ENCODE data around the gene SMCO4. TPM values are rescaled to one million over a fixed set of nuclear protein-coding genes. Genes with fewer than 3 reads are reported as not detected.

SMCO4 gene
- total and polyA plus RNA-seq, 2 experiments from 2014 or later = 42.2 to 49.0 TPM

DNA sequence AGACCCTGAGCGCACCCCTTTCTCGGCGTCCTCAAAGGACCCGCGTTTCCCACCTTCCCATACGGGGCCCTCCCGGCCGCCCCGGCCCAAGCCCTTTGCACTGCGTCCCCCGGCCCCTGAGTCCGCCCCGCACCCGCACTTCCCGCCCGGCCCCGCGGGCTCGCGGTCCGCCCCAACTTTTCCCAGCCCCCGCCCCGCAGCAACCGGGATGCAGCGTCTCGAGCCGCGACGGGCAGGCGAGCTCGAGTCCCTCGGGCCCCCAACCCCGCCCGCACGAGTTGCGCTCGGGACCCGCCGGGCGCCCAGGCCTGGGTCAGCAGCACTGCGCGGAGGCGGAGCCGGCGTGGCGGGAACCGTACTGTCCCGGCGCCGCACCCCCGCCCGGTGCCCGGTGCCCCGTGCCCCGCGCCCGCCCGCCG lies 371 bp downstream of the SMCO4 start:
- ATAC-seq (peak; percentile 65), DNase-seq (ENCODE audit: low spot score) (no peak)
- Histone ChIP-seq H3K27me3 (ENCODE audit: insufficient read depth) (no peaks in the 10 kb centered on the region), H4K20me1 (replicated peaks; ENCODE audit: insufficient read depth) (no peaks in the 10 kb centered on the region), H3K4me1 (ENCODE audit: insufficient read depth) (peaks cover 44% of the 10 kb centered on the region), H3K9me2 (ENCODE audit: insufficient read depth) (no peaks in the 10 kb centered on the region), H3K79me2 (replicated peaks; ENCODE audit: insufficient read depth) (peaks cover 46% of the 10 kb centered on the region), H3F3A (replicated peaks; ENCODE audit: low read depth) (no peaks in the 10 kb centered on the region), H3K36me3 (ENCODE audit: insufficient read depth) (no peaks in the 10 kb centered on the region), H2AFZ (peak overlapping the region; percentile 80; the same call in 1 of the 2 replicates), H3K4me3 (peak overlapping the region; percentile 81), H3K4me2 (peak overlapping the region; percentile 95), H3K27ac (ENCODE audit: low read depth) (peak overlapping the region; percentile 79; the same call in 1 of the 2 replicates)
- Mint-ChIP-seq H3K36me3 (ENCODE audit: low read depth) (no peaks in the 10 kb centered on the region; the same call in 2 of the 3 replicates), H3K9me3 (no peaks in the 10 kb centered on the region), H3K27me3 (ENCODE audit: insufficient read depth, low read depth, poor library complexity) (peaks cover 7% of the 10 kb centered on the region), H3K4me3 (peak overlapping the region; percentile 85), H3K27ac (peak overlapping the region; percentile 83), H3K4me1 (peaks cover 69% of the 10 kb centered on the region)
- TF ChIP-seq EZH2phosphoT487 (IDR thresholded peaks at IDR 0.05; ENCODE audit: unreplicated experiment) = no peak
- TF ChIP-seq, protein P1, sequence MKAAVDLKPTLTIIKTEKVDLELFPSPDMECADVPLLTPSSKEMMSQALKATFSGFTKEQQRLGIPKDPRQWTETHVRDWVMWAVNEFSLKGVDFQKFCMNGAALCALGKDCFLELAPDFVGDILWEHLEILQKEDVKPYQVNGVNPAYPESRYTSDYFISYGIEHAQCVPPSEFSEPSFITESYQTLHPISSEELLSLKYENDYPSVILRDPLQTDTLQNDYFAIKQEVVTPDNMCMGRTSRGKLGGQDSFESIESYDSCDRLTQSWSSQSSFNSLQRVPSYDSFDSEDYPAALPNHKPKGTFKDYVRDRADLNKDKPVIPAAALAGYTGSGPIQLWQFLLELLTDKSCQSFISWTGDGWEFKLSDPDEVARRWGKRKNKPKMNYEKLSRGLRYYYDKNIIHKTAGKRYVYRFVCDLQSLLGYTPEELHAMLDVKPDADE (IDR thresholded peaks at IDR 0.05) = no peak; the same call in 1 of the 2 replicates
- TF ChIP-seq ZNF331 (CRISPR knock-in tag; IDR thresholded peaks at IDR 0.05; ENCODE audit: low read depth) = no peak
- TF ChIP-seq ZNF462 (CRISPR knock-in tag; IDR thresholded peaks at IDR 0.05) = no peak
- TF ChIP-seq CREB1 (CRISPR knock-in tag; IDR thresholded peaks at IDR 0.05; ENCODE audit: low read depth) = no peak
- no peak for TF ChIP-seq STAT1 (IDR thresholded peaks at IDR 0.05; ENCODE audit: unreplicated experiment)
- TF ChIP-seq ZNF114 (CRISPR knock-in tag; IDR thresholded peaks at IDR 0.05) = no peak
- TF ChIP-seq NANOG (IDR thresholded peaks at IDR 0.05; ENCODE audit: borderline replicate concordance) = no peak
- TF ChIP-seq JUNB (IDR thresholded peaks at IDR 0.05; ENCODE audit: unreplicated experiment) = no peak
- TF ChIP-seq CTCF (conservative IDR thresholded peaks at IDR 0.05; ENCODE audit: low read depth in 2 of 2) = no peak
- TF ChIP-seq, protein P2, sequence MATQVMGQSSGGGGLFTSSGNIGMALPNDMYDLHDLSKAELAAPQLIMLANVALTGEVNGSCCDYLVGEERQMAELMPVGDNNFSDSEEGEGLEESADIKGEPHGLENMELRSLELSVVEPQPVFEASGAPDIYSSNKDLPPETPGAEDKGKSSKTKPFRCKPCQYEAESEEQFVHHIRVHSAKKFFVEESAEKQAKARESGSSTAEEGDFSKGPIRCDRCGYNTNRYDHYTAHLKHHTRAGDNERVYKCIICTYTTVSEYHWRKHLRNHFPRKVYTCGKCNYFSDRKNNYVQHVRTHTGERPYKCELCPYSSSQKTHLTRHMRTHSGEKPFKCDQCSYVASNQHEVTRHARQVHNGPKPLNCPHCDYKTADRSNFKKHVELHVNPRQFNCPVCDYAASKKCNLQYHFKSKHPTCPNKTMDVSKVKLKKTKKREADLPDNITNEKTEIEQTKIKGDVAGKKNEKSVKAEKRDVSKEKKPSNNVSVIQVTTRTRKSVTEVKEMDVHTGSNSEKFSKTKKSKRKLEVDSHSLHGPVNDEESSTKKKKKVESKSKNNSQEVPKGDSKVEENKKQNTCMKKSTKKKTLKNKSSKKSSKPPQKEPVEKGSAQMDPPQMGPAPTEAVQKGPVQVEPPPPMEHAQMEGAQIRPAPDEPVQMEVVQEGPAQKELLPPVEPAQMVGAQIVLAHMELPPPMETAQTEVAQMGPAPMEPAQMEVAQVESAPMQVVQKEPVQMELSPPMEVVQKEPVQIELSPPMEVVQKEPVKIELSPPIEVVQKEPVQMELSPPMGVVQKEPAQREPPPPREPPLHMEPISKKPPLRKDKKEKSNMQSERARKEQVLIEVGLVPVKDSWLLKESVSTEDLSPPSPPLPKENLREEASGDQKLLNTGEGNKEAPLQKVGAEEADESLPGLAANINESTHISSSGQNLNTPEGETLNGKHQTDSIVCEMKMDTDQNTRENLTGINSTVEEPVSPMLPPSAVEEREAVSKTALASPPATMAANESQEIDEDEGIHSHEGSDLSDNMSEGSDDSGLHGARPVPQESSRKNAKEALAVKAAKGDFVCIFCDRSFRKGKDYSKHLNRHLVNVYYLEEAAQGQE (IDR thresholded peaks at IDR 0.05; ENCODE audit: unreplicated experiment) = no peak
- no peak for TF ChIP-seq EZH2 (IDR thresholded peaks at IDR 0.05; ENCODE audit: low read depth, unreplicated experiment)
- no peak for TF ChIP-seq POLR2AphosphoS5 (IDR thresholded peaks at IDR 0.05; ENCODE audit: low read depth)

Measured in GM23338 (cell line).